ENCODE data around the gene INA.
A peak's percentile ranks its signal among the peaks of the same experiment; 100 is the strongest.
"Not testable (repeated sequence)": the region's sequence is repeated elsewhere in the genome, so short reads cannot be mapped to it uniquely, and the experiment has no call there.

The INA gene

GRCh38 chr10:103238506-103239252 lies 38.3 kb upstream of the INA start:
- H3K4me3 ChIP-seq (ENCODE audit: low read depth, low read length): no peak overlapping the region
- DNase-seq (ENCODE audit: low read depth): no peak
- no peak for TF ChIP-seq CTCF (IDR thresholded peaks at IDR 0.05; ENCODE audit: control insufficient read depth, extremely low read depth, insufficient read depth)

- peak; percentile 94 for DNase-seq (ENCODE audit: low read depth)
- no peak for TF ChIP-seq CTCF (IDR thresholded peaks at IDR 0.05; ENCODE audit: control insufficient read depth, extremely low read depth, insufficient read depth)
These were observed 35.5 kb upstream of the INA start for GRCh38 chr10:103241262-103242011.

GRCh38 chr10:103244666-103245271 lies 32.2 kb upstream of the INA start:
- DNase-seq (ENCODE audit: low read depth): peak; percentile 56
- no peak overlapping the region for H3K4me3 ChIP-seq (ENCODE audit: low read depth, low read length)
- peak; percentile 93 for TF ChIP-seq CTCF (IDR thresholded peaks at IDR 0.05; ENCODE audit: control insufficient read depth, extremely low read depth, insufficient read depth)

More at GRCh38 chr10:103241262-103242011, 35.5 kb upstream of the INA start:
- peak overlapping the region; percentile 2; the same call in 1 of the 2 replicates for H3K4me3 ChIP-seq (ENCODE audit: low read depth, low read length)

- not testable (repeated sequence) for H3K4me3 ChIP-seq (ENCODE audit: low read depth, low read length); DNase-seq (ENCODE audit: low read depth)
These were observed 31.4 kb upstream of the INA start, which contains the start of gene RPEL1 for GRCh38 chr10:103245587-103245986. Gene RPEL1 (plus strand): TSS chr10:103245887. CDS start chr10:103245997, 110 bp downstream.

GRCh38 chr10:103246324-103246723 lies 30.6 kb upstream of the INA start:
- H3K4me3 ChIP-seq (ENCODE audit: low read depth, low read length): no peak overlapping the region
- no peak for DNase-seq (ENCODE audit: low read depth)
- TF ChIP-seq CTCF (IDR thresholded peaks at IDR 0.05; ENCODE audit: control insufficient read depth, extremely low read depth, insufficient read depth): no peak

- no peak for DNase-seq (ENCODE audit: low read depth)
- no peak for TF ChIP-seq CTCF (IDR thresholded peaks at IDR 0.05; ENCODE audit: control insufficient read depth, extremely low read depth, insufficient read depth)
- H3K4me3 ChIP-seq (ENCODE audit: low read depth, low read length): no peak overlapping the region
These were observed 22.8 kb upstream of the INA start for GRCh38 chr10:103254113-103254512.
